ENCODE measurements around the gene ZNF438.
"Not testable (repeated sequence)": the region's sequence is repeated elsewhere in the genome, so short reads cannot be mapped to it uniquely, and the experiment has no call there.

The ZNF438 gene

DNA sequence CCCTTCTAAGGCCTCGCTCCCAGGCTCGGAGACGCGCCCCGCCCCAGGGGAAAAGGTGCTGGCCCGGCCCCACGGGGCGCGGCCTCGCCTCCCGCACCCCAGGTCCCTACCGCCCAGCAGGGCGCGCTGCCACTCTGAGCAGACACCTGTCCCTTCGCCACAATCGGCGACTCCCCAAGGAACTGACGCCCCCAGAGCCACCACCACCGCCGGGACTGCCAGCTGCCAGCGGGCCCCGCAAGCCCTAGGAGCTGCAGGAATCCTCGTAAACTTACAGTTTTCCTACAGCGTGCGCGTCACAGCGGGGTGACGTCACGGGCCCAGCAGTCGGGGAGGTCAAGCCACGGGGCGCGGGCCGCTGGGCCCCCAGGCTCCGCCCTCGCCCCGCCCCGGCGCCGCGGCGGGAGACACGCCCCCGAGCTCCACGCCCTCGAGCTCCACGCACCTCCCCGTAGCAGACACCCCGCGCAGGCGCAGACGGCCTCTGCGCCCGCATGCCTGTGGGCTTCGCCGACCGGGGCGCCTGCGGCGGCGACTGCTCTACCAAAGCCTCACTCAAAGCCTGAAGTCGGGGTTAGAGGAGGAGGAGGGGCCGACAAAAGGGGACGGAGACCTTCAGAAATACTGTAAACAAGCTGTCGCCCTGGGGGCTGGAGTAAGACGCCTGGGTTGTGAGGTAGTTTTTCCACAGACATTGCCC, at the start of gene ZNF438:
TSS of gene ZNF438 (minus strand) at position 308 of the 700 bp plus-strand sequence. CDS start 154,831 bp downstream, outside the sequence.
- no peak for DNase-seq (ENCODE audit: low read depth, low spot score)

- no peak for DNase-seq (ENCODE audit: low read depth, low spot score)
Measured at GRCh38 chr10:31076610-31076988, 44.9 kb upstream of the ZNF438 start.

- DNase-seq (ENCODE audit: low read depth, low spot score): no peak
Measured at GRCh38 chr10:31075881-31076609, 44.4 kb upstream of the ZNF438 start.

GRCh38 chr10:31075434-31075833, 43.8 kb upstream of the ZNF438 start:
- DNase-seq (ENCODE audit: low read depth, low spot score): no peak

DNA sequence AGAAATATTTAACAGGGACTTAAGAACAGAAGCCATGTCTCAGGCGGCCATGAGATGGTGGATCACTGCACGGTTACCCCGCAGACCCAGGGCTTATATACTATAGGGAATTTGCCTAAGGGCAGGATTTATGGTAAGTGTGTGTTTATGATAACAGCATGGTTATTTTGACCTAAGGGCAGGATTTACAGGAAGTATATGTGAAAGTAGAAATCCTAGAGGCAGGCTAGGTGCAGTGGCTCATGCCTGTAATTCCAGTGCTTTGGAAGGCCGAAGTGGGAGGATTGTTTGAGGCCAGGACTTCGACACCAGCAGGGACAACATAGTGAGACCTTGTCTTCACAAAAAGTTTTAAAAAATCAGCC, 43.0 kb upstream of the ZNF438 start:
- no peak for DNase-seq (ENCODE audit: low read depth, low spot score)

DNA sequence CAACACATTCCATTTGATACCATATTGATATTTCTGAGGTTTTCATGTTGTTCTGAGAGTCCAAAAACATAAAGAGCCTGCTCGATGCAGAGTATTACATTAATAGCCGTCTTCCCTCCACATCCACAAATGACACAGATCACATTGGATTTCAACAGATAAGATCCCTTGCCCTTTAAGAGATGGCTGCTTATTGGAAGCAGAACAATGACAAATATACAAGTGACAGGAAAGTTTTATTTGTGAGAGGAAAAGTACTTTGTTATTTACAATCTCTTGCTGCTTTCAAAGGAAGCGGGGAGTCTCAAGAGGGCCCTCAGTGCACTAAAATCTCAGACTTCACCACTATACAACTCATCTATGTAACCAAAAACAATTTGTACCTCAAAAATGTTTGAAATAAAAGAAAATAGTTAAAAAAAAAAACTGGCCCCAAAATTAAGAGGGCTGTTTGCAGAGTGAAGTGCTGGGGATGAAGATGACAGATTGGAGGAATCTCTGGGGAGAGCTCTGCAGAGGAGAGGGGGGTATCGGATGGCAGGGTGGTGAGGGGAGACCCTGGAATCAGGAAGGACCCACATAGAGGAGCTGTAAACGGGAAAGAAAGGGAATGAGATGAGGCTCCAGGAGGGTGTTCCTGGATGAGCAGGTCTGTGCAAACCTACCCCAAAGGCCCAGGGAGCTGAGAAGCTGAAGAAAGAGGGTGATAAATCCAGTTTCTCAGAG, 42.5 kb upstream of the ZNF438 start:
- no peak for DNase-seq (ENCODE audit: low read depth, low spot score)

DNA sequence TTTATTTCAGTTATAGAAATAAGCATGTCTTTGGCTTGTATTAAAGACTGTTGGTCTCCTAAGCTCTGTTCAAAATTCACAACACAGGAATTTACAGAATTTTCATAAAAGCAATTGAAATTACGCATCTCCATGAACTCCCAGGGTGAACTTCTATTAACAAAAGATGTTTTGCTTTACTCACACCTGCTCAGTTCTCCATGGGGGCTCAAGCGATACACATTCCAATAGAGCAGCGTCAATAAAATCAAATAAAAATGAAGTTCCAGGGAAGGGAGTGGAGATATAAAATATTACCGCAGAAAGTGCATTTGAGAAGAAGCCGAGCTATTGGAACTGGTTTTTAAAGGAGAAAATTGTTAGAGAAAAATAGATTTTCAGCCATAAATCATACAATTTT, 41.5 kb upstream of the ZNF438 start:
- DNase-seq (ENCODE audit: low read depth, low spot score): no peak

GRCh38 chr10:31072451-31072850, 40.8 kb upstream of the ZNF438 start:
- DNase-seq (ENCODE audit: low read depth, low spot score): no peak

DNA sequence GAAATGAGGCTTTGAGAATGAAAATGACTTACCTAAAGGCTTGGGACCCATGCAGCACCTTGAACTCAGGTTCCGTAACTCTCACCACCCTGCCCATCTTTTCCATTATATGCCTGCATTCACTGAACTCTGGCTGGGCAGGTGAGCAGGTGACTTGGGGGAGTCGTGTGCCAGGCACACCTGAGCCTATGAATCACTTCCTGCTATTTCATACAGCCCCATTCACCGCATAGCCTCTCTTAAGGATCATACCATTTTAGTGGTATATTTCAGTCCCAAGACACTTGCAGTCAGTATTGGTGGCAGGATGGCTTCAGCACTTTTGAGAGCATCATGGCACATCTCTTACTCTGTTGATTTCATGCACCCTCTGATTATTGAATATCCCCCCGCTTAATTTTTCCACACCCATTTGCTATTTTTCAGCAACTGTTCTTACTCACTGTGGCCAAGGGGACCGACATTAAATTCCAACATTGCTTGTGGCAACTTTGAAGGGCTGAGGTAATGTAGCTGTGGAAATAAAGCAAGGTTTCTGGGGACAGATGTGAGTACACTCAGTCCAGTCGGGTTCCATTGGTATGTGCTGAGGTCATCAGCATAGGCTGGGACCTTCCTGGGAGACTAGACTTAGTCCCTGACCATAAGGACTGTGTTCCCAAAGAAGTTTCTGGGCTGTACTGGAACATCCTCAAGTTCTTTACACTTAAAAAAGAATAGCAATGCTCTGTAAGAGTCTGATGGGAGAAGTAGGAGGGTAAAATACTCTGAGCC, 39.8 kb upstream of the ZNF438 start:
- DNase-seq (ENCODE audit: low read depth, low spot score): no peak

GRCh38 chr10:31070691-31071090, 39.0 kb upstream of the ZNF438 start:
- DNase-seq (ENCODE audit: low read depth, low spot score): no peak

- DNase-seq (ENCODE audit: low read depth, low spot score): no peak
Measured at GRCh38 chr10:31070025-31070424, 38.4 kb upstream of the ZNF438 start.

DNA sequence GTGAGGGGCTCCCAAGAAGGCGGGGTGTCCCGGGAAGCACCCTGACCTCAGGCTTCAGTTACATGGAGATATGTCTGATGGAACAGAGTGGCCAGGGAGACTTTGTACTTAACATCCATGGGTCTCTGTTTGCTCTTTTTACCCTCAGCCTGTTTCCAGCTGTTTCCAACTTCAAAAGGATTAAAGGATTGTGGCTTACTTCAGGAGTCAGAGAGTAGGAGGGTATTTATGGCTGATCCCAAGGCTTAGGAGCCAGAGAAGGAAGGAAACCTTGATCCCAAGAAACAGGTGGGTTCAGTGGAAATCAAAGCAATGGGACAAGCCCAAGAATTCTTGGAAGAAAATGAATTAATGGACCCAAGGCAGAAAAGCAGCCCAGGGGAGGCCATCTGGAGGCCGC, 37.7 kb upstream of the ZNF438 start:
- DNase-seq (ENCODE audit: low read depth, low spot score): no peak

- DNase-seq (ENCODE audit: low read depth, low spot score): no peak
Measured at GRCh38 chr10:31064348-31064747, 32.7 kb upstream of the ZNF438 start.

GRCh38 chr10:31063841-31064240, 32.2 kb upstream of the ZNF438 start:
- DNase-seq (ENCODE audit: low read depth, low spot score): no peak

GRCh38 chr10:31062856-31063255, 31.2 kb upstream of the ZNF438 start:
- DNase-seq (ENCODE audit: low read depth, low spot score): no peak

- no peak for DNase-seq (ENCODE audit: low read depth, low spot score)
Measured at GRCh38 chr10:31061941-31062340, 30.3 kb upstream of the ZNF438 start.

DNA sequence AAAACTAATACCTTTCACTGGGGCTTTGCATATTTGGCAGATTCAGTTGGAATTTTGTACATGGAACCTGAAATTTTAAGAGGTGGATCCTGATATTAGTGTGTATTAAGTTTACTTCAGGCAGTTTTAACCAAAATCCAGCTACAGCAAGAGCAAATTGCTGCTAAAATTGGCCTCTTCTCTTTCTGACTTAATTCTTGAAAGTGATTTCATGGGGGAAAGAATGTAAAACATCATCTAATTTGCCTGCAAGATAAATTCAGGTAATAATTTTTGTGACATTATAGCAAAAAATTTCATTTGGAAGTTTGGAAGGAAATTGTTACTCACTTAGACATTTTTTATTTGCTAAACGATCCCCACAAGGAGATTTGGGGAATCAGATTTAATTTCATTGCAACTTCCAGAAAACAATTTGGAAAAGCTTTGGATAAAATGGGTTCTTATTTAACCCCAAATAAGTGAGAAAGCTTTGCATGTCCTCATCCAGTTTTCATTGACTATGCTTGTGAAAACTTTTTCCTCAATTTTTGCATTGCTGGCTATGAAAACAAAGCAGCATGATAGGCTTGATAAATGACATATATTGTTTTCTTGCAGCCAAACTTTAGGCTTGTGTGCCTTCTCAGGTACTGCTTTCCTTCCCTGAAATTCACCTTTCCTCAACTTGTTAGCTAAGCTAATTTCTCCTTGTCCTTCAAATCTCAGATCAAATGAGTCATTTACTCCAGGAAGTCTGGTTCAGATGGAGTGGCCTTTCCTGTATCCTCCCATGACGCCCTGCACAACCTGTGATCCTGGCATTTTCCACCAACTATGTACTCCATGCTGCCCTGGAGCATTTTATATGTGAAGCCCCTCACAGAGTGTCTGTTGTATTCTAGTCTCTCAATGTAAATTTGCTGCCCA, 27.4 kb upstream of the ZNF438 start:
- DNase-seq (ENCODE audit: low read depth, low spot score): no peak

DNA sequence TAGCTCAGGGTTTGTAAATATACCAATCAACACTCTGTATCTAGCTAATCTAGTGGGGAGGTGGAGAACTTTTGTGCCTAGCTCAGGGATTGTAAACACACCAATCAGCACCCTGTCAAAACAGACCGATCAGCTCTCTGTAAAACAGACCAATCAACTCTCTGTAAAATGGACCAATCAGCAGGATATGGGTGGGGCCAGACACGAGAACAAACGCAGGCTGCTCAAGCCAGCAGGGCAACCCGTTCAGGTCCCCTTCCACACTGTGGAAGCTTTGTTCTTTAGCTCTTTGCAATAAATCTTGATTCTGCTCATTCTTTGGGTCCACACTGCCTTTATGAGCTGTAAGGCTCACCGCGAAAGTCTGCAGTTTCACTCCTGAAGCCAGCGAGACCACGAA, 25.0 kb upstream of the ZNF438 start:
- not testable (repeated sequence) for DNase-seq (ENCODE audit: low read depth, low spot score)

DNA sequence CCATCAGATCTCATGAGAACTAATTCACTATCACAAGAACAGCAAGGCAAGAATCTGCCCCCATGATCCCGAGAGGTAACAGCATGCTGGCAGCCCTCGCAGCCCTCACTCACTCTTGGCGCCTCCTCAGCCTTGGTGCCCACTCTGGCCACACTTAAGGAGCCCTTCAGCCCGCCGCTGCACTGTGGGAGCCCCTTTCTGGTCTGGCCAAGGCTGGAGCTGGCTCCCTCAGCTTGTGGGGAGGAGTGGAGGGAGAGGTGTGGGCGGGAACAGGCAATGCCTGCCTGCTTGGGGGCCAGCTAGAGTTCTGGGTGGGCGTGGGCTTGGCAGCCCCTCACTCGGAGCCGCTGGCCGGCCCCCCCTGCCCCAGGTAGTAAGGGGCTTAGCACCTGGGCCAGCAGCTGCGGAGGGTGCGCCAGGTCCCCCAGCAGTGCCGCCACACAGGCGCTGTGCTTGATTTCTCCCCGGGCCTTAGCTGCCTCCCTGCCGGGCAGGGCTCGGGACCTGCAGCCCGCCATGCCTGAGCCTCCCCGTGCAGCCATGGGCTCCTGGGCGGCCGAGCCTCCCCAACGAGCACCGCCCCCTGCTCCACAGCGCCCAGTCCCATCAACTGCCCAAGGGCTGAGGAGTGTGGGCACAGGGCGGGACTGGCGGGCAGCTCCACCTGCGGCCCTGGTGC, 24.0 kb upstream of the ZNF438 start:
- no peak for DNase-seq (ENCODE audit: low read depth, low spot score)

- no peak for DNase-seq (ENCODE audit: low read depth, low spot score)
Measured at GRCh38 chr10:31051703-31052102, 20.0 kb upstream of the ZNF438 start.

All from iPS DF 19.7 (cell line).